Gastroesophageal sphincter (tissue), 3 donors: Measurements from ENCODE around the gene TEX12.

Source experiments
- EP300 ChIP-seq: sonication (generic); formaldehyde crosslinking; IDR thresholded peaks from one replicate; pipeline ENCODE4 v1.6.1; 2017; ENCODE audit warnings: antibody characterized with exemption, mild to moderate bottlenecking
- POLR2A ChIP-seq, 2 donors: fragments of 450-650 bp; IDR thresholded peaks; one replicate each; pipeline ENCODE4 v1.6.1; 2017; ENCODE audit warnings: antibody characterized with exemption in 2 of 2, mild to moderate bottlenecking in 2 of 2, moderate library complexity in 1 of 2
- TF ChIP-seq, protein P1 (sequence below), 4 experiments: fragments of 200-600 bp in 2 of 4; fragments of 450-650 bp in 2 of 4; sonication (generic) in 1 of 4; IDR thresholded peaks; one replicate each; pipeline ENCODE4 v1.5.1; 2017 to 2019; ENCODE audit warnings: antibody characterized with exemption in 4 of 4, mild to moderate bottlenecking in 2 of 4, moderate library complexity in 2 of 4

DNA sequence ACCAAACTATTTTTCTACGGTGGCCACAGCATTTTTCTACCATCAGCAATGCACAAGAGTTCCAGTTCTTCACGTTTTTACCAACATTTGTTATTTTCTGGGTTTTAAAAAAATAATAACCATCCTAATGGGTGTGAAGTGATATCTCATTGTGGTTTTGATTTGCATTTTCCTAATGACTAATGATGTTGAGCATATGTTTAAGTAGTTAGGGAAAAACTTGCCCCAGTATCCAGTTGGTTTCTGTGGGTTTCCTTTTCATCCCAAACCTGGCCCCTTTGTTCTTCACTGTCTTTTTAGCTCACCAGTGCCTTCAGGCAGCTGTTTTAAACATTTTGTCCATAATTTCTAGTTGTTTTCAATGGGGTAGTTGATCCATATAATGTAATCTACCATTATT lies 44.4 kb downstream of the TEX12 start:
- TF ChIP-seq, protein P1, sequence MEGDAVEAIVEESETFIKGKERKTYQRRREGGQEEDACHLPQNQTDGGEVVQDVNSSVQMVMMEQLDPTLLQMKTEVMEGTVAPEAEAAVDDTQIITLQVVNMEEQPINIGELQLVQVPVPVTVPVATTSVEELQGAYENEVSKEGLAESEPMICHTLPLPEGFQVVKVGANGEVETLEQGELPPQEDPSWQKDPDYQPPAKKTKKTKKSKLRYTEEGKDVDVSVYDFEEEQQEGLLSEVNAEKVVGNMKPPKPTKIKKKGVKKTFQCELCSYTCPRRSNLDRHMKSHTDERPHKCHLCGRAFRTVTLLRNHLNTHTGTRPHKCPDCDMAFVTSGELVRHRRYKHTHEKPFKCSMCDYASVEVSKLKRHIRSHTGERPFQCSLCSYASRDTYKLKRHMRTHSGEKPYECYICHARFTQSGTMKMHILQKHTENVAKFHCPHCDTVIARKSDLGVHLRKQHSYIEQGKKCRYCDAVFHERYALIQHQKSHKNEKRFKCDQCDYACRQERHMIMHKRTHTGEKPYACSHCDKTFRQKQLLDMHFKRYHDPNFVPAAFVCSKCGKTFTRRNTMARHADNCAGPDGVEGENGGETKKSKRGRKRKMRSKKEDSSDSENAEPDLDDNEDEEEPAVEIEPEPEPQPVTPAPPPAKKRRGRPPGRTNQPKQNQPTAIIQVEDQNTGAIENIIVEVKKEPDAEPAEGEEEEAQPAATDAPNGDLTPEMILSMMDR (IDR thresholded peaks at IDR 0.05) = no peak
- TF ChIP-seq EP300 = no peak
- TF ChIP-seq POLR2A (IDR thresholded peaks at IDR 0.05) = no peak
